Adipocyte (in vitro differentiated cells): Measurements from ENCODE around the gene CS.

Source experiments
- DNase-seq: peaks from one replicate; pipeline ENCODE4 v3.0.0-alpha.2; 2015; ENCODE audit warnings: low read depth
- H3K27me3 ChIP-seq: replicated peaks from 2 replicates; pipeline ENCODE4 v1.7.0; 2013; ENCODE audit warnings: mild to moderate bottlenecking, low read length, moderate library complexity; ENCODE audit not compliant: control insufficient read depth, insufficient read depth
- H3K36me3 ChIP-seq: 2 replicates; pipeline ENCODE4 v1.7.0; 2013; ENCODE audit warnings: low read length, mild to moderate bottlenecking, moderate library complexity; ENCODE audit not compliant: control insufficient read depth, insufficient read depth, severe bottlenecking
- H3K4me1 ChIP-seq: 2 replicates; pipeline ENCODE4 v1.7.0; 2013; ENCODE audit warnings: mild to moderate bottlenecking, low read length, moderate library complexity; ENCODE audit not compliant: control insufficient read depth, insufficient read depth
- H3K4me3 ChIP-seq: 2 replicates; pipeline ENCODE4 v1.7.0; 2013; ENCODE audit warnings: mild to moderate bottlenecking, low read length, moderate library complexity
- H3K9ac ChIP-seq: 2 replicates; pipeline ENCODE4 v1.7.0; 2013; ENCODE audit warnings: mild to moderate bottlenecking, low read length, moderate library complexity
- H3K9me3 ChIP-seq: 2 replicates; pipeline ENCODE4 v1.7.0; 2013; ENCODE audit warnings: mild to moderate bottlenecking, low read length, moderate library complexity; ENCODE audit not compliant: control insufficient read depth

CS gene

DNA sequence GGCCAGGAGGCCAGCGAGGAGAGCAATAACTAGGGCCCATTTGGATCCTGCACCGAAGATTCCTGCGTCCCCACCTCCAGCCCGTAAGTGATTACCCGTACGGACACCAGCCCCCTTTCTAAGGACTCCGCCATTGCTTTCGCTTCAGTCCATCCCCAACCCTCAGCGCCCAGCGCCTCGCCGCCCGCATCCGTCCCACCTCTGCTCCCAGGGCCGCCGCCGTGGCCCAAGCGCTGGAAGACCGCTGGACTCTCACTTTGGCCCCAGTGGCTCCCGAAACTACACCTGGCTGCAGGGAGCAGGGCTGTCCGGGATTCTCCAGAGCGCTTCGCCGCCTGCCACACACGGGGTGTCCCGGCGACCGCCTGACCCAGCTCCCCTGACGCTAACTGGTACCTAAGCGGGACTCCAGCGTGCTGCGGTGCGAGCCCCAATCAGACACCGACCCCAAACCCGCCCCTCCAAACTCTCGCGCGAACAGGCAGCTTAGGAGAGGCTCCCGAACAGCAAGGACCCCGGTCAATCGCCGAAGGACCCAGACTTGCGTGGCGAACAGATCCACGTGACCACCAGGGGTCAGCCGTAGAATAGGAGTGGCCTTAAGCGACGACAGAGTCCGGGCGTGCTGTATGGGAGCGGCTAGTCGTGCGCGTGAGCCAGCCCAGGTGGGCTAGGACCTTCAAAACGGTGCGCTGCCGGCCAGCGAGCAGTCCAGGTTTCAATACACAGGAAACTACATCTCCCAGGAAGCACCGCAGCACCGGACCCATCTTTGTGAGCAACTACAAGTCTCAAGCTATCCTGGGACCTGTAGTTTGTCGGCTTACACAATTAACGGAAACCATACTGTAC is 15.7 kb upstream of the CS start, which contains the start of gene CNPY2:
Gene CNPY2, minus strand, starts transcription at position 367 of the 852 bp plus-strand sequence. CDS start 771 bp downstream, outside the sequence.
- Histone ChIP-seq H3K4me1 (peaks cover 20% of the 10 kb centered on the region), H3K9me3 (no peaks in the 10 kb centered on the region), H3K9ac (peak within 1 kb of the TSS; percentile 97), H3K36me3 (peaks cover 36% of the 10 kb centered on the region), H3K4me3 (peak within 1 kb of the TSS; percentile 96), H3K27me3 (no peaks in the 10 kb centered on the region)
- DNase-seq: peak; percentile 99

DNA sequence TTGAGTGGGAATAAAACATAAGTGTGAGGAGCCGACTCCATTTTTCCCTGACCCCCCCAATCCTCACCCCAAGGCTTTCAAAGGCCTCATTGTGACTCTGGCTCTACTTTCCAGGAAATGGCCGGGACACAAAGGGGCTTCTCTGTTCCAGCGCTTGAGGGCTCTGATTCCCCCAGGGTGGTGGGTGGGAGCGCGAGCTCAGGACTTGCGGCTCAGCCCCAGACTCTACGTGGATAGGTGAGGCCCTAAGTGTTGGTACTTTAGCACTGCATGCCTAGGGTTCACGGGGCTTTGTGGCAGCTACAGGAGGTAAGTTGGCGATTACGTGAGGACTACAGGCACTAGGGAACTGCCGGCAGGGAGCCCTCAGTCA is 15.1 kb upstream of the CS start:
- peak overlapping the region; percentile 97 for H3K9ac ChIP-seq
- peaks cover 20% of the 10 kb centered on the region for H3K4me1 ChIP-seq
- peak overlapping the region; percentile 96 for H3K4me3 ChIP-seq
- H3K9me3 ChIP-seq: no peaks in the 10 kb centered on the region
- H3K36me3 ChIP-seq: peaks cover 42% of the 10 kb centered on the region
- peak; percentile 27 for DNase-seq
- no peaks in the 10 kb centered on the region for H3K27me3 ChIP-seq

GRCh38 chr12:56311003-56311402 is 10.9 kb upstream of the CS start:
- no peak for DNase-seq
- no peak overlapping the region for H3K9ac ChIP-seq
- H3K36me3 ChIP-seq: peaks cover 58% of the 10 kb centered on the region

GRCh38 chr12:56308714-56309113 is 8.6 kb upstream of the CS start:
- Histone ChIP-seq H3K4me1 (no peaks in the 10 kb centered on the region), H3K27me3 (no peaks in the 10 kb centered on the region), H3K9ac (no peak overlapping the region), H3K36me3 (peaks cover 65% of the 10 kb centered on the region), H3K4me3 (no peak overlapping the region), H3K9me3 (no peaks in the 10 kb centered on the region)
- DNase-seq: no peak

More at GRCh38 chr12:56311003-56311402, 10.9 kb upstream of the CS start:
- Histone ChIP-seq H3K9me3 (no peaks in the 10 kb centered on the region), H3K4me1 (peaks cover 12% of the 10 kb centered on the region), H3K4me3 (no peak overlapping the region), H3K27me3 (no peaks in the 10 kb centered on the region)

- peaks cover 62% of the 10 kb centered on the region for H3K36me3 ChIP-seq
Observed at GRCh38 chr12:56307221-56307965, 7.3 kb upstream of the CS start.

DNA sequence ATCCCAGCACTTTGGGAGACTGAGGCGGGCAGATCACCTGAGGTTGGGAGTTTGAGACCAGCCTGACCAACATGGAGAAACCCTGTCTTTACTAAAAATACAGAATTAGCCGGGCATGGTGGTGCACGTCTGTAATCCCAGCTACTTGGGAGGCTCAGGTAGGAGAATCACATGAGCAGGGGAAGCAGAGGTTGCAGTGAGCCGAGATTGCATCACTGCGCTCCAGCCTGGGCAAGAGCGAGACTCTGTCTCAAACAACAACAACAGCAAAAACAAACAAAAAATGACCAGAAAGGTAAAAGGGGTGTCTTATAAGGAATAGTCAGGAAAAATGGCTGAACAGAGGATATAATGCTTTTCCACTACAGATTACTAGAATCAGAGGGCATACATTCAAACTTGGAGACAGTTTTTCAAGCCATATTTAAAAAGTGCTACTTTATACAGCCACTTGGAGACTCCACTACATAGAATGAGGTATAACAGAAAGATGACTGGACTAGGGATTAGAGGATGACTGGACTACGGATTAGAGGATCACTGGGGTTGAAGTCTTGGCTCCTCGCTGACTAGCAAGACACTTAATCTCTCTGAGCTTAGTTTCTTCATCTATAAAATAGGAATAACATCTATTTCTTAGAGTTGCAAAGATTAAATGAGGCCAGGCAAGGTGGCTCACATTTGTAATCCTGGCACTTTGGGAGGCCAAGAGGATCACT is 4.9 kb upstream of the CS start:
- DNase-seq: no peak
- no peak overlapping the region for H3K4me3 ChIP-seq
- peaks cover 14% of the 10 kb centered on the region for H3K4me1 ChIP-seq
- no peaks in the 10 kb centered on the region for H3K9me3 ChIP-seq
- H3K27me3 ChIP-seq: no peaks in the 10 kb centered on the region
- H3K9ac ChIP-seq: no peak overlapping the region
- peaks cover 48% of the 10 kb centered on the region for H3K36me3 ChIP-seq

More at GRCh38 chr12:56307221-56307965, 7.3 kb upstream of the CS start:
- H3K4me1 ChIP-seq: no peaks in the 10 kb centered on the region
- H3K27me3 ChIP-seq: no peaks in the 10 kb centered on the region
- DNase-seq: no peak
- no peaks in the 10 kb centered on the region for H3K9me3 ChIP-seq
- H3K4me3 ChIP-seq: no peak overlapping the region
- no peak overlapping the region for H3K9ac ChIP-seq

- H3K9ac ChIP-seq: no peak overlapping the region
- no peak for DNase-seq
- H3K36me3 ChIP-seq: peaks cover 43% of the 10 kb centered on the region
- H3K4me3 ChIP-seq: no peak overlapping the region
- peaks cover 14% of the 10 kb centered on the region for H3K4me1 ChIP-seq
- no peaks in the 10 kb centered on the region for H3K9me3 ChIP-seq
- H3K27me3 ChIP-seq: no peaks in the 10 kb centered on the region
Observed at GRCh38 chr12:56304276-56304675, 4.1 kb upstream of the CS start.

DNA sequence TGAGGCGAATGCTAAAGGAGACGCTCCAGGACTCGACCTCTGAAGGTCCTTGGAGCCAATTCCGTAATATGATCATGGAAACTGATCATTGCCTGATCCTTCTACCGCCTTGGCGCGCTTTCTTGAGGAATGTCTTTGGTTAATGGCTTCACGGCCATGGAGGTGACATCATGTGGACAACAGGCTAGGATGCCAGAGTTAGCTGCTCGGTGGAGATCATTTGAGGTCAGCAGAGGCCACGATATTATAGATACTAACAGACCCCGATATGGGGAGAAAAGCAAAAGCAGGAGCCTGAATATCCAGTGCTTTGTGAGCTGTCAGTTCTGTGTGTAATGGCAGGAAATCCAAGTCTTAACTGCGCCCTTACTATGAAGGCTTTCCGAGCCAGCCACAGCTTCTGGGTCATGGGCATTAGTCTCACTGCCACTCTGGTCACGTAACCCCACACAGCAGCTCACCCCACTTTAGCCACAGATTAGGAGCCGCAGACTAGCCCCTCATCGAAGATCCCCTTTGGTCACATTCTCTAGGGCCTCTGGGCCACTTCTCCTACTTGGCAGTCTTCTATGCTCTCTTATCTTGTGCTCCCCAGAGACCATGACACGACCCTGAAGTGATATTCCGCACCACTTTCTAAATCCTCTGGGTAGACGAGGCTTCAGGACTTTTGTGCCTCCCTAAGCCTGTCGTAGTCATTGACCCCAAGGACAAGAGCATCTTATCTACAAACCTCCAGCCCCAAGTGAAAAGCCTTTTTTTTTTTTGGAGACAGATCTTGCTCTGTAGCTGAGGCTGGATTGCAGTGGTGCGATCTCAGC is 724 bp upstream of the CS start:
- no peaks in the 10 kb centered on the region for H3K9me3 ChIP-seq
- H3K9ac ChIP-seq: peak overlapping the region; percentile 100
- H3K4me3 ChIP-seq: peak overlapping the region; percentile 100
- peaks cover 47% of the 10 kb centered on the region for H3K4me1 ChIP-seq
- no peaks in the 10 kb centered on the region for H3K27me3 ChIP-seq
- no peak for DNase-seq
- peaks cover 26% of the 10 kb centered on the region for H3K36me3 ChIP-seq

DNA sequence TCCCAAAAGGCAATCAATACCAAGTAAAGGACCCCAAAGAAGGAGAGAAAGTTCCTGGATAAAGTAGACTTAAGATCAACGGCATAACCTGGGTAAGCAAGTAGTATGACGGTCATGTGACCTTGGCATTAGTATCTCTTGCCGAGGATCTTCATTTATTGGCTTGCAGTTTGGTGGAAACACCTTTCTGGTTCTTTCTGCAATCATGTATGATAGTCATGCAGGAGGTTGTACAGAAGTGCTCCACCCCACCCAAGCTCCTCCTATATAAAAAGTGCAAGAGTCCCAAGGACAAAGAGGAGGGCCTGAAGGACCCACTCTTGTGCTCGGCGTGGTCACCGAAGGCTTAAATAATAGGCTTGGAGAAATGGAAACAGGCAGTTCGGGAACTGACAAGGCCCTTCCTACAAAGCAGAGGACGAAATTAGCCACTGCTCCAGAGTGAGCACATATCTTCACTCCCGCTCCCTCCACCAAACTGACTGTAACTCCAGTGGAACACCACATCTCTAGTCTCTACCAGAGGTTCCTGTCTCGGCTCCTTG is 750 bp downstream of the CS start:
- Histone ChIP-seq H3K9me3 (no peaks in the 10 kb centered on the region), H3K9ac (peak overlapping the region; percentile 100), H3K4me3 (peak overlapping the region; percentile 100), H3K4me1 (peaks cover 48% of the 10 kb centered on the region), H3K27me3 (no peaks in the 10 kb centered on the region), H3K36me3 (peaks cover 18% of the 10 kb centered on the region)
- DNase-seq: no peak

- peaks cover 48% of the 10 kb centered on the region for H3K4me1 ChIP-seq
- H3K9ac ChIP-seq: peak overlapping the region; percentile 100
- H3K4me3 ChIP-seq: peak overlapping the region; percentile 100
- H3K9me3 ChIP-seq: no peaks in the 10 kb centered on the region
- no peak for DNase-seq
- H3K36me3 ChIP-seq: peaks cover 12% of the 10 kb centered on the region
- H3K27me3 ChIP-seq: no peaks in the 10 kb centered on the region
Observed at GRCh38 chr12:56298828-56299227, 1.3 kb downstream of the CS start.
